ENCODE measurements around the gene CCP110.
A peak's percentile ranks its signal among the peaks of the same experiment; 100 is the strongest.

CCP110 gene

GRCh38 chr16:19523559-19524355 is at the start of gene CCP110:
TSS of gene CCP110 (plus strand) at chr16:19523942. CDS start at chr16:19527882, 3,940 bp downstream.
- DNase-seq: peak; percentile 94 to 96

GRCh38 chr16:19474617-19475016 is 49.1 kb upstream of the CCP110 start:
- DNase-seq: peak in 1 of 2 experiments; percentile 53

DNA sequence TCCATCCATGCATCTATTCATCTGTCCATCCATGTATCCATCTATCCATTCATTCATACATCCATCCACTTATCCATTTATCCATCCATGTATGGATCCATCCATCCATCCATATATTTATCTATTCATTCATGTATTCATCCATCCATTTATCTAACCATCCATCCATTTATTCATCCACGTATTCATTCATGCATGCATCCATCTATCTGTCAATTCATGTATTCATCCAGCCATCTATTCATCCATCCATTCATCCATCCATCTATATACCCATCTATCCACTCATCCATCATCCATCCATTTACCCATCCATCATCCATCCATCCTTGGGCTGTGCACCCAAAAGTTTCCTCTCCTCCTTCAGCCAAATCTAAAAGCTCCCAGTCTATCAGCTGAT is 45.2 kb upstream of the CCP110 start:
- DNase-seq: no peak

DNA sequence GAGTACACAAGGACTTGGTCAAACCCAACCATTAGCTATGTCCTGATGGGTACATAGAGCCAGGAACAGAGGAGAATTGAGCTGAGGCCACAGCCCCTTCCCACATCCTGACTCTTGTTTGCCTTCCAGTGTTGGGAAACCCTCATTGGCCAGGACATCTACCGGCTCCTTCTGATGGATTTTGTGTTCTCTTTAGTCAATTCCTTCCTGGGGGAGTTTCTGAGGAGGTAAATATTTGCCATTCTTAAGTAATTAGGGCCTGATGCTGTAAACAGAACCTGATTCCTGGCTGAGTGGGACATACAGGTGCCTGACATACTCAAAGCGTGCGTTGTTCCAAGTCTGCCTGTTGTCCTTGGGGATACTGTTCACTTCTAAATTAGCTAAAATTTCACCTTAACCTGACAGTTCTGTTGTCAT is 44.4 kb upstream of the CCP110 start:
- DNase-seq: no peak

- DNase-seq: no peak
Measured at GRCh38 chr16:19481296-19481695, 42.4 kb upstream of the CCP110 start.

- DNase-seq: no peak
Measured at GRCh38 chr16:19481769-19482168, 42.0 kb upstream of the CCP110 start.

GRCh38 chr16:19482291-19482690 is 41.5 kb upstream of the CCP110 start:
- no peak for DNase-seq

DNA sequence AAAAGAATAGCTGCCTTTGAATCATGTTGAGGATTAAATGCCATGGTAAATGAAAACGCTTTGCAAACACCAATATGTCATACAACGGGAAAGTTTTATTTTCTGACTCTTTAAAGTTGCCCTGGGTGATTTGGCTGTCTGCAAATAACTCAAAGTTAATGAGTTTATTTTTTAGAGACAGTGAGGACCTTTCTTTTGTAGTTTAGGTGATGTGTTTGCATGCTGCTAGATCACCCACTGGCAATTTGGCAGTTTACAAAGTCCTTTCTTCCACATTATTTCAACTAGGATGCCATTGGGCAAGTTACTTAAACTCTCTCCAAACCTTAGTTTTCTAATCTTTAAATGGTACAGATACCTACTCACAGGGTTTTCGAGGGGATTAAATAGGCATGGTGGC is 39.6 kb upstream of the CCP110 start:
- no peak for DNase-seq

DNA sequence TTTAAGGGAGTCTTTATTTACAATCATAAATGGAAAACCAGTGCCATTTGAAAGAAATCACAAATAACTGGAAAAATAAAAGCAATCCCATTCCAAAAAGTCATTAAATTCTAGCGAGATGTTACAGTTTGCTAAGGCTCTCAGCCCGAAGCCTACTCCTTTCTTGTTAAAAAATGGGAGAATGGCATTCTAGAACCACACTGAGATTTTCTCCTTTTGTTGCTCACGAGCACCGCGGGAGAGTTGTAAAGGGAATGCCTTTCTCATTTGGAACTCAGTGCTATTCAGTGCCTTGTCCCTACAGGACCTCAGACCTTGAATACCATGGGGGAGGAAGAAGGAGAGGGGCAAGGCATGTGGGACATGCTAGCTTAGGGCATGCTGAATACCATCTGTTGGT is 38.1 kb upstream of the CCP110 start:
- DNase-seq: no peak

- no peak for DNase-seq
Measured at GRCh38 chr16:19486051-19486450, 37.7 kb upstream of the CCP110 start.

DNA sequence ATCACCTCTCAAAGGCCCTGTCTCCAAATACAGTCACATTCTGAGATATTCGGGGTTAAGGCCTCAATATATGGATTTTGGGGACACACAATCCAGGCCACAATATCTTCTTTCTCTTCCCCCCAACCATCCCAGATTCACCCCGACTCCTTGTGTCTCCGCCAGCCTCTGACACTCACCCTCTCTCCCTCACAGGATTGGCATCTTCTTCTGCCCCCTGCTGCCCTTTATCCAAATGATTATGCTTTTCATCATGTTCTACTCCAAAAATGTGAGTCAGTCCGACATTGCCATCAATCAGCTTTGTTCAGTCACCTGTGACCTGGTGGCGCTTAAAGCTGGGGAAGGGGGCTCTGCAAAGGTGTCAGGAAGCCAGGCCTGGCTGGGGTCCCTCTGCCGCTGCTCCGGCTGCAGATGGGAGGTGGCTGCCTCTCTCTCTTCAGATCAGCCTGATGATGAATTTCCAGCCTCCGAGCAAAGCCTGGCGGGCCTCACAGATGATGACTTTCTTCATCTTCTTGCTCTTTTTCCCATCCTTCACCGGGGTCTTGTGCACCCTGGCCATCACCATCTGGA is 36.9 kb upstream of the CCP110 start:
- no peak for DNase-seq

- DNase-seq: no peak
Measured at GRCh38 chr16:19488213-19488640, 35.5 kb upstream of the CCP110 start.

DNA sequence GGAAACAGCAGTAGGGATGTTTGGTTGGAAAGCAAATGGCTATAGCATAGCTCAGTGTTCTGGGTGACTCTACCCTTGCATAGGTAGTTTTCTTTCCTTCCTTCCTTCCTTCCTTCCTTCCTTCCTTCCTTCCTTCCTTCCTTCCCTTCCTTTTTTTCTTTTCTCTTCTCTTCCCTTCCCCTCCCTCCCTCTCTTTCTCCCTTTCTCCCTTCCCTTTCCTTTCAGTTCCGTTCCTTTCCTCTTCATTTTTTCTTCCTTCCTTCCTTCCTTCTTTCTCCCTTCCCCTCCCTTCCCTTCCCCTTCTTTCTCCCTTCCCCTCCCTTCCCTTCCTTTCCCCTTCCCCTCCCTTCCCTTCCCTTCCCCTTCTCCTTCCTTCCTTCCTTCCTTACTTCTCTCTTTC is 33.1 kb upstream of the CCP110 start:
- DNase-seq: no peak

DNA sequence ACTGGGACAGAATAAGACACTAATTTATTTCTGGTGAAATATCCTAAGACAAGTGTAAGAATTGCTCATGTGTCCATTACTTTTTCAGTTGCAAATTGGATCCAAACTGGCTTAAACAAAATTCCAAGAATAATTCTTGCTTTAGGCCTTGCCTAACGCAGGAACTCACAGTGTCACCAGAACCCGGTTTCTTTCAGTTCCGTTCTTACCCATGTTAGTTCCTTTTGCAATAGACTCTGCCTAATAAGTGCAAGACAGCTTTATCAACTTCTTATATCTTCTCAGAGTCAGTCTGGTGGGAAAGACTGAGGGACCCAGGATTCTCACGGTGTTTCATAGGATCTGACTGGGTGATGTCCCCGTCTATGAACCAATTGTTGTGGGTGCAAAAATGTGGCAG is 26.6 kb upstream of the CCP110 start:
- no peak for DNase-seq

- DNase-seq: no peak
Measured at GRCh38 chr16:19499006-19499405, 24.7 kb upstream of the CCP110 start.

DNA sequence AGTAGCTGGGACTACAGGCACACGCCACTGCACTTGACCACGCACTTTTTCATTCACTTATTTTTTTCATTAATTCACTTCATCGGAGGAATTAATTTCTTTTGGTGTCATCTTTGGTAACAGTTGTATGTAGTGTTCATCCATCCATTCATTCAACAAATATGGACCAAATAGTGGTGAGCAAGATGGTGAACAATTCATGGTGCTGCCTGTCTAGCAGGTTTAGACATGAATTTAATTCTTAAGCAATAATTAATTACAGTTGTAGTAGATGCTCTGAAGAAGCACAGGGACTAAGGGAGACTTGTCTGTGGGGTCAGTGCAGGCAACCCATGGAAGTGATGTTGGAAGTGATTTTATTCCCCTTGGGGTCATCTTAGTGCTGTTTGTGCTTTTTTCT is 24.3 kb upstream of the CCP110 start:
- no peak for DNase-seq

DNA sequence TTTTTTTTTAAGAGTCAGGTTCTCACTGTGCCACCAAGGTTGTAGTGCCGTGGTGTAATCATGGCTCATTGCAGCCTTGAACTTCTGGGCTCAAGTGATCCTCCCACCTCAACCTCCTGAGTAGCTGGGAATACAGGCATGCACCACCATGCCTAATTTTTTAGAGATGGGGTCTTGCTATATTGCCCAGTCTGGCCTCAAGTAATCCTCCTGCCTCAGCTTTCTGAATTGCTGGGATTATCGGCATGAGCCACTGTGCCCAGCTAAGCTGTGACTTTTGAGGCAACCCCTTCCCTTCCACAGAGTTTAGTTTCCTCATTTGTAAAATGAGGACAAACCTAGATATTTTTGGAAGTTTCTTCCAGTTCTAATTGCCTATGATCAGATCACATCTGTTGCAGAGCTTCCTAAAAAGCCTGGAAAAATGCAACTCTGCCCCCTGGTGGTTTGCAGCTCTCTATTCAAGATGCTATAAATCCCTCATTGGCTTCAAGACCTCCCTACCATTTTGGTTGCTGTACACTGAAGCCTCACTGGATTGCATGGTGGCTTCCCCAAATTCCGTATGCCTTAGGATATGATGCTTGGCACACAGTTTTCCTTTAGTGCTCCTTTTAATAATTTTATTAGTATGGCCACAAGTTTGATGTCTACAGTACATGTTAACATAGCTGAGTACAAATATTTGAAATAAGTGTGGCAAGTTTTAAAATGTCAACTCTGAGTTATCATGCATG is 21.2 kb upstream of the CCP110 start:
- peak; percentile 66 to 81 for DNase-seq

- no peak for DNase-seq
Measured at GRCh38 chr16:19503461-19504075, 20.2 kb upstream of the CCP110 start.

DNA sequence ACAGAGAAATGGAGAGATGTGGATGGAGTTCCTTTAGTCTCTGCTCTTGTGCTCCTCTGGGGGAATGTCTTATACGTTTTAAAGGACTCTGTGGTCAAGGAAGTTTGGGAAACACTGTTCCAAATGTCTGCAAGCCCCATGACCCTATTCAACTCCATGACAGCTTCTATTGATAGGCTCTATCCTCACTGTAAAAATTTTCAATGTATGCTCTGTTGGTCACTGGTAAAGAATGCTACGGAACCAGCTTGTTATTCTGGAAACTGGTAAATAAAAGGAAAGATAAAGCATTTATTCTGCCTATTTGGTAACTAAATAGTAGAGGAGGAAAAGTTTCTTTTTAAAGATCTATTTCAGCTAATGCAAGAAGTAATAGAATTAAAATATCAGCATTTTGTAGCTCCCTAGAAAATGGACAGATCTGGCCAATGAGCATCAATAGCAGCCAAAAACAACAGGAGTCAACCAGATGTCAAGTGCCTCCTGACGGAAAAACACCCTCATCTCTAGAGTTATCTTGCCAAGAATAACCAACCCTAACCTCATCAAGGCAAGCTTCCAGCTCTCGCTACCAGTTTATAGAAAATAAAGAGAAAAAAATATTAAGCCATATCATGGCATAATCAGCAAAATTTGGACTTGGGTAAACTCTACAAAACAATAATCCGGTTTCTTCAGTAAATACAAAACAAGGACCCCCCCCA is 18.0 kb upstream of the CCP110 start:
- no peak for DNase-seq

DNA sequence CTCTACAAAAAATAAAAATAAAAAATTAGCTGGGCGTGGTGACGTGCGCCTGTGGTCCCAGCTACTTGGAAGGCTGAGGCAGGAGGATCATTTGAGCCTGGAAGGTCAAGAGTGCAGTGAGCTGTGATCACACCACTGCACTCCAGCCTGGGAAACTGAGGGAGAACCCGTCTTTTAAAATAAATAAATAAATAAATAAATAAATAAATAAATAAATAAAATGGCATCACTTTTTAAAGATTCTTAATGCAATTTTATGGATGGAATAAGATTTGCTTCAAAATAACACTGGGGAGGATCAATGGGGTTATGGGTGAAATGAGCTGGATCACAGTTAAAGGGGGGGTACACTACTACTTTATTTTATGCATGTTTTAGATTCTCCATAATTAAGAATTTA is 16.8 kb upstream of the CCP110 start:
- no peak for DNase-seq

- no peak for DNase-seq
Measured at GRCh38 chr16:19507867-19508266, 15.9 kb upstream of the CCP110 start.

GRCh38 chr16:19512297-19512696 is 11.4 kb upstream of the CCP110 start:
- DNase-seq: no peak

Measured in NCI-H524 (cell line).